Measurements from ENCODE around the gene MRPL50.

Gene MRPL50

DNA sequence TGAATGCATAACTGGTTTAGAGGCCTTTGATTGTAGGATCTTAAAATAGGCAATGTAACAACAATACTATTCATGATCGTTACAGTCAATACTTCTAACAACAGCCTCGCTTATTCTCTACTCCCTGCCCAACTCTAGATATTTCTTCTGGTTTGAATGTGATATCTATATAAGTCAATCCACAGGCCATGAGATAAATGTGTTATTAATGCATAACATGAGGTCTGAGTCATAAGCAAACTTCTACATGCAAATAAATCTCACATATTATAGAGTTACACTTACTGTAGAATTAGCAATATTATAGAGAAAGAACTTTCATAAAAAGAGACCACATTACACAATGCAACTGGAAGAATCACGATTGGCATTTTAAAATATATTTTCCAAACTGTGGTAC is 40.1 kb upstream of the MRPL50 start:
- ChIA-PET CTCF (interaction anchor here (1.1 kb wide), 1 partner anchor 11 kb away, joined by 3 read pairs; no protein-coding TSS in a partner anchor), POLR2A (interaction anchor here (1.1 kb wide), 1 partner anchor 10 kb away, joined by 3 read pairs; no protein-coding TSS in a partner anchor)
- Histone ChIP-seq H3K36me3 (ENCODE audit: control insufficient read depth in 2 of 2, insufficient read depth in 1 of 2, low read length in 2 of 2) (no peaks in the 10 kb centered on the region), H3K9me3 (ENCODE audit: control insufficient read depth, insufficient read depth, low read depth, low read length) (no peaks in the 10 kb centered on the region), H3K4me3 (ENCODE audit: low read depth, low read length) (no peak overlapping the region), H3K27ac (ENCODE audit: extremely low read depth, low read depth, low read length) (no peak overlapping the region), H3K4me1 (ENCODE audit: control insufficient read depth, insufficient read depth, low read length) (no peaks in the 10 kb centered on the region)
- no peak for TF ChIP-seq ZNF16 (tag by site-specific recombination; IDR thresholded peaks at IDR 0.05; ENCODE audit: low read depth)
- TF ChIP-seq ZNF416 (tag by site-specific recombination; IDR thresholded peaks at IDR 0.05), result no peak
- no peak for TF ChIP-seq ZNF10 (tag by site-specific recombination; IDR thresholded peaks at IDR 0.05)
- TF ChIP-seq, protein P1, sequence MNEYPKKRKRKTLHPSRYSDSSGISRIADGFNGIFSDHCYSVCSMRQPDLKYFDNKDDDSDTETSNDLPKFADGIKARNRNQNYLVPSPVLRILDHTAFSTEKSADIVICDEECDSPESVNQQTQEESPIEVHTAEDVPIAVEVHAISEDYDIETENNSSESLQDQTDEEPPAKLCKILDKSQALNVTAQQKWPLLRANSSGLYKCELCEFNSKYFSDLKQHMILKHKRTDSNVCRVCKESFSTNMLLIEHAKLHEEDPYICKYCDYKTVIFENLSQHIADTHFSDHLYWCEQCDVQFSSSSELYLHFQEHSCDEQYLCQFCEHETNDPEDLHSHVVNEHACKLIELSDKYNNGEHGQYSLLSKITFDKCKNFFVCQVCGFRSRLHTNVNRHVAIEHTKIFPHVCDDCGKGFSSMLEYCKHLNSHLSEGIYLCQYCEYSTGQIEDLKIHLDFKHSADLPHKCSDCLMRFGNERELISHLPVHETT (tag by site-specific recombination; IDR thresholded peaks at IDR 0.05), result no peak
- TF ChIP-seq ZNF133 (tag by site-specific recombination; IDR thresholded peaks at IDR 0.05), result no peak

DNA sequence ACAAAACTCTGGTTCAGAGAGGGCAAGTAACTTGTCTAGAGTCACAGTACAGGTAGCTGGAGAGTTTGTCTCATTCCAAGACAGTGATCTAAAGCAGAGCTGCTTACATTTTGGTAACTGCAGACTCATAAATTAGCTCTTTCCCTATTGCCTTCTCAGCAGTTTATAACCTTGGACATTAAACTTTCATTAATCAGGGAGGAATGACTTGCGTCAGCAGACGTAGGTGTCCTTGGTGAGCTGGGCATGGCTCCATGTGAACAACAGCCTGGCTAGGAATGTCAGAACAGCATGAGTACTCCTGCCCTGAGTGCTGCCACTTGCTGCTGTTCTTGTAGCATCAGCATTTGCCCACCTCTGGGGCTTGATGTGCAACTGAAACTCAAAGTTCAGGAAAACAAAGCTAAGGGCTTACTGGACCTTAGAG is 39.4 kb upstream of the MRPL50 start:
- H3K4me1 ChIP-seq (ENCODE audit: control insufficient read depth, insufficient read depth, low read length), result no peaks in the 10 kb centered on the region
- ChIA-PET CTCF (interaction anchor here (1.1 kb wide), 1 partner anchor 11 kb away, joined by 3 read pairs; no protein-coding TSS in a partner anchor), POLR2A (interaction anchor here (1.1 kb wide), 1 partner anchor 11 kb away, joined by 3 read pairs; no protein-coding TSS in a partner anchor)
- no peaks in the 10 kb centered on the region for H3K9me3 ChIP-seq (ENCODE audit: control insufficient read depth, insufficient read depth, low read depth, low read length)
- H3K4me3 ChIP-seq (ENCODE audit: low read depth, low read length), result no peak overlapping the region
- no peak overlapping the region for H3K27ac ChIP-seq (ENCODE audit: extremely low read depth, low read depth, low read length)
- H3K36me3 ChIP-seq (ENCODE audit: control insufficient read depth in 2 of 2, insufficient read depth in 1 of 2, low read length in 2 of 2), result no peaks in the 10 kb centered on the region
- TF ChIP-seq ZNF548 (tag by site-specific recombination; IDR thresholded peaks at IDR 0.05), result no peak
- no peak for TF ChIP-seq SP7 (tag by site-specific recombination; IDR thresholded peaks at IDR 0.05)
- TF ChIP-seq, protein P2, sequence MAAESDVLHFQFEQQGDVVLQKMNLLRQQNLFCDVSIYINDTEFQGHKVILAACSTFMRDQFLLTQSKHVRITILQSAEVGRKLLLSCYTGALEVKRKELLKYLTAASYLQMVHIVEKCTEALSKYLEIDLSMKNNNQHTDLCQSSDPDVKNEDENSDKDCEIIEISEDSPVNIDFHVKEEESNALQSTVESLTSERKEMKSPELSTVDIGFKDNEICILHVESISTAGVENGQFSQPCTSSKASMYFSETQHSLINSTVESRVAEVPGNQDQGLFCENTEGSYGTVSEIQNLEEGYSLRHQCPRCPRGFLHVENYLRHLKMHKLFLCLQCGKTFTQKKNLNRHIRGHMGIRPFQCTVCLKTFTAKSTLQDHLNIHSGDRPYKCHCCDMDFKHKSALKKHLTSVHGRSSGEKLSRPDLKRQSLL (tag by site-specific recombination; IDR thresholded peaks at IDR 0.05), result no peak
- TF ChIP-seq ZNF391 (tag by site-specific recombination; IDR thresholded peaks at IDR 0.05; ENCODE audit: borderline replicate concordance, low read depth), result no peak
- TF ChIP-seq ZSCAN30 (tag by site-specific recombination; IDR thresholded peaks at IDR 0.05), result no peak
- no peak for TF ChIP-seq ZNF560 (tag by site-specific recombination; IDR thresholded peaks at IDR 0.05; ENCODE audit: borderline replicate concordance)
- no peak for TF ChIP-seq KLF10 (tag by site-specific recombination; IDR thresholded peaks at IDR 0.05)
- no peak for TF ChIP-seq ZNF626 (tag by site-specific recombination; IDR thresholded peaks at IDR 0.05)
- no peak for TF ChIP-seq ZNF654 (tag by site-specific recombination; IDR thresholded peaks at IDR 0.05; ENCODE audit: low read depth)
- TF ChIP-seq ZNF510 (tag by site-specific recombination; IDR thresholded peaks at IDR 0.05; ENCODE audit: insufficient replicate concordance), result no peak
- TF ChIP-seq ZNF132 (tag by site-specific recombination; IDR thresholded peaks at IDR 0.05; ENCODE audit: borderline replicate concordance), result no peak

DNA sequence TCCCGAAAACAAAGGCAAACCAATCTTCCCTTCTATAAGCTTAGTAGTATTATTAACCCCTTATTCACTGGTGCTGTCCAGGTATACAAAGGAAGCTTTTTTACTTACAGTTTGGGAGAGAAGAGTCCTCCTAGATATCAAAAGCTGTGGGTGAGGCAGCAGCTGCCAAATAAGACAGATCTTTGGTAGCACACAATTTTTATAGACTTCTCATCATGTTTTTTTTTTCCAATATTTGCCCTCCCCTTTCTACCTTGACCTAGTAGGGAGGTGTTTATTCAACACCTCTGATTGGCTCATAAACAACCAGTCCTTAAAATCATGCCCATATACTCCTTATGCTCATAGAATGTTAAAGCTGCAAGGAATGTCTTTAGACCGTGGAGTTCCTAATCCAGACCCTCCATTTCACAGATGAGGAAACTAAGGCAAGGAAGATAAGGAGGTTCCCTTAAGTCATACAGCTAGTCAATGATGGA is 37.2 kb upstream of the MRPL50 start, which contains the start of gene ALDOB:
Gene ALDOB (minus strand): TSS at position 174 of the 479 bp plus-strand sequence. CDS start 4,887 bp downstream, outside the sequence.
- Histone ChIP-seq H3K4me3 (ENCODE audit: low read depth, low read length) (no peak within 1 kb of the TSS), H3K36me3 (ENCODE audit: control insufficient read depth in 2 of 2, insufficient read depth in 1 of 2, low read length in 2 of 2) (no peaks in the 10 kb centered on the region), H3K4me1 (ENCODE audit: control insufficient read depth, insufficient read depth, low read length) (no peaks in the 10 kb centered on the region), H3K9me3 (ENCODE audit: control insufficient read depth, insufficient read depth, low read depth, low read length) (no peaks in the 10 kb centered on the region), H3K27ac (ENCODE audit: extremely low read depth, low read depth, low read length) (no peak within 1 kb of the TSS)
- no peak for TF ChIP-seq ZNF132 (tag by site-specific recombination; IDR thresholded peaks at IDR 0.05; ENCODE audit: borderline replicate concordance)
- TF ChIP-seq HOXA7 (CRISPR knock-in tag; IDR thresholded peaks at IDR 0.05; ENCODE audit: borderline replicate concordance), result no peak
- ChIA-PET CTCF (no interaction called here), POLR2A (no interaction called here)

Measured in HEK293 (cell line).